Measurements from ENCODE around the gene ARID5B. TPM values are rescaled to one million over a fixed set of nuclear protein-coding genes. Genes with fewer than 3 reads are reported as not detected.
A peak's percentile ranks its signal among the peaks of the same experiment; 100 is the strongest.

Gene ARID5B
- total RNA-seq, 1 donor, result 94.1 TPM

DNA sequence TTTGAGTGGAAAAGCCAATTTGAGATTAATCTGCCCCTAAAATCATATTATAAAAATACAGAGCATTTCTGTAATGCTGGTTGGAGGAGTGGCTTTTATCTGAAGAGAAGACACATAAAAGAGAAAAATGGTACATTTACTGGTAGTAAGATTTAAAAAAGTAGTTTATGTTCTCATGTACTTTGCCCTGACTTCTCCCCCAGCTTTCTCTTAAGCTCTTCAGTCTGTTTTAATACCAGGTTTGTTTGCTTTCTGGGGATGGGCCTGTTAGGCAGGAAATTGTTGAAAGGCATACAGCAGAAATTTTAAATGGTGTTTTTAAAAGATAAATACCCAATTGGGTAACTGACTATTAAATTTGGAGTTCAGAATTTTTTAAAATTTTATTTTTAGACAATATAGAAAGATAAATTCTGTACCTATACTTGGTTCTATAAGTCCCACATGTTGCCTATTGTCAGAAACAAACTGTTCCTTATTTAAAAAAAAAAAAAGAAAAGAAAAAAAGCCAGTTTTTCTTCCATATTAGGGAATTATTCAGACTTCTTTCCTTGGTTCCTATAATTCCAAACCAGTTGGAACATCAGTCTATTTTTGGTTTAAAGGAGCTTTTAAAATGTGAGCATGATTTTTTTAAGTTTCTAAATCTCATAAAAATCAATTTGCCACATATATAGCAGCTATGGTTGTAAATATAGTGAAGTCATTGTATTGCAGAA, 136.6 kb downstream of the ARID5B start:
- no peak for TF ChIP-seq CTCF (IDR thresholded peaks at IDR 0.05; ENCODE audit: extremely low read depth, low read depth, low read length)
- no peaks in the 10 kb centered on the region for H3K27me3 ChIP-seq (ENCODE audit: insufficient read depth, low read length)
- peak overlapping the region; percentile 71 for H3K4me2 ChIP-seq (ENCODE audit: insufficient read depth, low read length)
- H3K9me3 ChIP-seq (ENCODE audit: low read depth, low read length), result no peaks in the 10 kb centered on the region
- no peaks in the 10 kb centered on the region for H3K36me3 ChIP-seq (ENCODE audit: insufficient read depth, low read length)
- no peak overlapping the region for H3K4me3 ChIP-seq (ENCODE audit: insufficient read depth, low read length)
- H3K27ac ChIP-seq (ENCODE audit: low read depth, low read length), result peak overlapping the region; percentile 54
- H3K79me2 ChIP-seq (ENCODE audit: insufficient read depth, low read length), result peaks cover 35% of the 10 kb centered on the region
- H4K20me1 ChIP-seq (ENCODE audit: insufficient read depth, low read length), result no peaks in the 10 kb centered on the region
- H2AFZ ChIP-seq (ENCODE audit: low read length), result no peak overlapping the region
- H3K4me1 ChIP-seq (ENCODE audit: insufficient read depth, low read length), result peaks cover 46% of the 10 kb centered on the region
- DNase-seq (ENCODE audit: insufficient read length, low spot score, missing footprints), result peak; percentile 19

GRCh38 chr10:62038609-62039190, 137.2 kb downstream of the ARID5B start:
- Histone ChIP-seq H3K36me3 (ENCODE audit: insufficient read depth, low read length) (no peaks in the 10 kb centered on the region), H2AFZ (ENCODE audit: low read length) (no peak overlapping the region), H3K27me3 (ENCODE audit: insufficient read depth, low read length) (no peaks in the 10 kb centered on the region), H3K4me2 (ENCODE audit: insufficient read depth, low read length) (peak overlapping the region; percentile 71), H3K4me3 (ENCODE audit: insufficient read depth, low read length) (peak overlapping the region; percentile 20), H4K20me1 (ENCODE audit: insufficient read depth, low read length) (no peaks in the 10 kb centered on the region), H3K9me3 (ENCODE audit: low read depth, low read length) (no peaks in the 10 kb centered on the region), H3K4me1 (ENCODE audit: insufficient read depth, low read length) (peaks cover 53% of the 10 kb centered on the region), H3K79me2 (ENCODE audit: insufficient read depth, low read length) (peaks cover 33% of the 10 kb centered on the region), H3K27ac (ENCODE audit: low read depth, low read length) (peak overlapping the region; percentile 54)
- peak; percentile 87 for TF ChIP-seq CTCF (IDR thresholded peaks at IDR 0.05; ENCODE audit: extremely low read depth, low read depth, low read length)
- peak; percentile 54 for DNase-seq (ENCODE audit: insufficient read length, low spot score, missing footprints)

GRCh38 chr10:62039954-62040353, 138.5 kb downstream of the ARID5B start:
- Histone ChIP-seq H3K79me2 (ENCODE audit: insufficient read depth, low read length) (peaks cover 40% of the 10 kb centered on the region), H3K27ac (ENCODE audit: low read depth, low read length) (no peak overlapping the region), H3K9me3 (ENCODE audit: low read depth, low read length) (no peaks in the 10 kb centered on the region), H4K20me1 (ENCODE audit: insufficient read depth, low read length) (no peaks in the 10 kb centered on the region), H3K4me2 (ENCODE audit: insufficient read depth, low read length) (no peak overlapping the region), H3K36me3 (ENCODE audit: insufficient read depth, low read length) (no peaks in the 10 kb centered on the region), H3K27me3 (ENCODE audit: insufficient read depth, low read length) (no peaks in the 10 kb centered on the region), H3K4me1 (ENCODE audit: insufficient read depth, low read length) (peaks cover 58% of the 10 kb centered on the region), H2AFZ (ENCODE audit: low read length) (no peak overlapping the region), H3K4me3 (ENCODE audit: insufficient read depth, low read length) (no peak overlapping the region)
- no peak for DNase-seq (ENCODE audit: insufficient read length, low spot score, missing footprints)
- no peak for TF ChIP-seq CTCF (IDR thresholded peaks at IDR 0.05; ENCODE audit: extremely low read depth, low read depth, low read length)

DNA sequence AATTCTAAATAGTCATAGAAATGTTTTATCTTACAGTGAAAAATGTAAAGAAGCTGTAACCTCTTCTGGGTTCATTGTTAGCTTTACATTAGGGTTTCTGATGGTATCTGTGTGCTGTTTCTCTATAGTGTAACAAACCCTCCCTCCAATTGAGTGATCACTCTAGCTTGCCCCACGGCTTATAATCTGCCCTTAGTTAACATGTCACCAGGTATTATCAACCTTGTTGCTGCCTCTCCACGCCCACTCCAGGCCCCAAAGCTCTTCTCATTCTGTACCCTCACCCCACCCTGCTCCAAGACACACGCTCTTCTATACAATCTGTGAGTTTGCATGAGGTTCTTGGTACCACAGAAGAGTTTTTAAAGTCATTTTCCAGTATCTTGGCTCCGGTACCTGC, 139.4 kb downstream of the ARID5B start:
- H3K79me2 ChIP-seq (ENCODE audit: insufficient read depth, low read length), result peaks cover 37% of the 10 kb centered on the region
- H3K27me3 ChIP-seq (ENCODE audit: insufficient read depth, low read length), result no peaks in the 10 kb centered on the region
- H2AFZ ChIP-seq (ENCODE audit: low read length), result no peak overlapping the region
- TF ChIP-seq CTCF (IDR thresholded peaks at IDR 0.05; ENCODE audit: extremely low read depth, low read depth, low read length), result no peak
- H3K36me3 ChIP-seq (ENCODE audit: insufficient read depth, low read length), result no peaks in the 10 kb centered on the region
- H3K9me3 ChIP-seq (ENCODE audit: low read depth, low read length), result no peaks in the 10 kb centered on the region
- H3K4me1 ChIP-seq (ENCODE audit: insufficient read depth, low read length), result peaks cover 65% of the 10 kb centered on the region
- no peak overlapping the region for H3K4me3 ChIP-seq (ENCODE audit: insufficient read depth, low read length)
- no peak for DNase-seq (ENCODE audit: insufficient read length, low spot score, missing footprints)
- H3K27ac ChIP-seq (ENCODE audit: low read depth, low read length), result no peak overlapping the region
- H4K20me1 ChIP-seq (ENCODE audit: insufficient read depth, low read length), result no peaks in the 10 kb centered on the region
- no peak overlapping the region for H3K4me2 ChIP-seq (ENCODE audit: insufficient read depth, low read length)
